ENCODE results near the gene TRPM5. TPM values are rescaled to one million over a fixed set of nuclear protein-coding genes. Genes with fewer than 3 reads are reported as not detected.
A peak's percentile ranks its signal among the peaks of the same experiment; 100 is the strongest.

TRPM5 gene
- total RNA-seq, 8 experiments from 2014 or later: 0.05 to 0.23 (median 0.15) TPM; not detected in 2

- H3K4me3 ChIP-seq: no peak overlapping the region
- ATAC-seq (replicated peaks in 6 of 8): no peak
- no peak overlapping the region for H3K27ac ChIP-seq
- in situ Hi-C loops (cut with MboI; ENCODE audit: low pct_unique_long_range_greater_than_20kb in 2 of 9, low sequenced_read_pairs in 9 of 9, unreplicated experiment in 9 of 9): loop anchor here in 3 of 9 experiments (5.0 to 25.0 kb wide), 4 partner anchors 107 to 469 kb away; partner anchors contain the start of gene CDKN1C (in 1 of the 3)
- 60% methylated on average over 2 of the region's 8 CpGs; no CpG with 5 or more reads in 9 of the 10 experiments for WGBS, 10 experiments
- peaks cover 1 to 4% of the 10 kb centered on the region in 2 donors for H3K4me1 ChIP-seq (replicated peaks in 1 of 2)
Observed at GRCh38 chr11:2425506-2425905, 18.8 kb downstream of the TRPM5 start.

GRCh38 chr11:2424811-2425495 is 19.4 kb downstream of the TRPM5 start:
- 67 to 87% methylated on average over 3 to 8 of the region's 28 CpGs; no CpG with 5 or more reads in 8 of the 10 experiments for WGBS, 10 experiments
- Histone ChIP-seq H3K27ac (no peak overlapping the region), H3K4me1 (replicated peaks in 1 of 2) (peaks cover 3 to 8% of the 10 kb centered on the region in 2 donors), H3K4me3 (no peak overlapping the region)
- ATAC-seq (replicated peaks in 6 of 8): no peak
- in situ Hi-C loops (cut with MboI; ENCODE audit: low pct_unique_long_range_greater_than_20kb in 2 of 9, low sequenced_read_pairs in 9 of 9, unreplicated experiment in 9 of 9): loop anchor here in 8 of 9 experiments (5.0 to 25.0 kb wide), 6 partner anchors 107 to 470 kb away; partner anchors contain the start of genes CDKN1C (in 3 of the 8), C11orf21 (in 1 of the 8) and TSPAN32 (in 1 of the 8)

- Histone ChIP-seq H3K4me1 (replicated peaks in 1 of 2) (peaks cover 9 to 11% of the 10 kb centered on the region in 2 donors), H3K27ac (no peak overlapping the region), H3K4me3 (no peak overlapping the region)
- ATAC-seq (replicated peaks in 6 of 8): no peak
- in situ Hi-C loops (cut with MboI; ENCODE audit: low pct_unique_long_range_greater_than_20kb in 2 of 9, low sequenced_read_pairs in 9 of 9, unreplicated experiment in 9 of 9): loop anchor here in 7 of 9 experiments (10.0 to 25.0 kb wide), 5 partner anchors 111 to 471 kb away; partner anchors contain the start of genes CDKN1C (in 2 of the 7), C11orf21 (in 1 of the 7) and TSPAN32 (in 1 of the 7)
- 55 to 100% (median 89%) methylated on average over 1 to 7 of the region's 26 CpGs; no CpG with 5 or more reads in 6 of the 10 experiments for WGBS, 10 experiments
Observed at GRCh38 chr11:2423157-2424025, 20.9 kb downstream of the TRPM5 start.

- ATAC-seq (replicated peaks in 6 of 8): no peak
- Histone ChIP-seq H3K4me1 (replicated peaks in 1 of 2) (peaks cover 9 to 11% of the 10 kb centered on the region in 2 donors), H3K4me3 (no peak overlapping the region), H3K27ac (no peak overlapping the region)
- in situ Hi-C loops (cut with MboI; ENCODE audit: low pct_unique_long_range_greater_than_20kb in 2 of 9, low sequenced_read_pairs in 9 of 9, unreplicated experiment in 9 of 9): loop anchor here in 7 of 9 experiments (10.0 to 25.0 kb wide), 5 partner anchors 110 to 472 kb away; partner anchors contain the start of genes CDKN1C (in 2 of the 7), C11orf21 (in 1 of the 7) and TSPAN32 (in 1 of the 7)
- WGBS, 10 experiments: 50% methylated on average over 1 to 2 of the region's 14 CpGs; no CpG with 5 or more reads in 8 of the 10 experiments
Observed at GRCh38 chr11:2422461-2423156, 21.7 kb downstream of the TRPM5 start.

GRCh38 chr11:2421996-2422395 is 22.3 kb downstream of the TRPM5 start:
- no CpG with 5 or more reads among the region's 17 CpGs for WGBS, 10 experiments
- H3K4me3 ChIP-seq: no peak overlapping the region
- in situ Hi-C loops (cut with MboI; ENCODE audit: low pct_unique_long_range_greater_than_20kb in 2 of 9, low sequenced_read_pairs in 9 of 9, unreplicated experiment in 9 of 9): loop anchor here in 7 of 9 experiments (10.0 to 25.0 kb wide), 5 partner anchors 110 to 473 kb away; partner anchors contain the start of genes CDKN1C (in 2 of the 7), C11orf21 (in 1 of the 7) and TSPAN32 (in 1 of the 7)
- H3K27ac ChIP-seq: no peak overlapping the region
- H3K4me1 ChIP-seq (replicated peaks in 1 of 2): peaks cover 9 to 11% of the 10 kb centered on the region in 2 donors
- ATAC-seq (replicated peaks in 6 of 8): no peak

GRCh38 chr11:2421226-2421994 is 22.9 kb downstream of the TRPM5 start:
- in situ Hi-C loops (cut with MboI; ENCODE audit: low pct_unique_long_range_greater_than_20kb in 2 of 9, low sequenced_read_pairs in 9 of 9, unreplicated experiment in 9 of 9): loop anchor here in 7 of 9 experiments (10.0 to 25.0 kb wide), 5 partner anchors 109 to 473 kb away; partner anchors contain the start of genes CDKN1C (in 2 of the 7), C11orf21 (in 1 of the 7) and TSPAN32 (in 1 of the 7)

GRCh38 chr11:2420502-2421225 is 23.6 kb downstream of the TRPM5 start:
- ATAC-seq (replicated peaks in 6 of 8): peak; percentile 94 to 98 (median 95)
- H3K4me3 ChIP-seq: no peak overlapping the region
- in situ Hi-C loops (cut with MboI; ENCODE audit: low pct_unique_long_range_greater_than_20kb in 2 of 9, low sequenced_read_pairs in 9 of 9, unreplicated experiment in 9 of 9): loop anchor here in 7 of 9 experiments (10.0 to 25.0 kb wide), 5 partner anchors 108 to 474 kb away; partner anchors contain the start of genes CDKN1C (in 2 of the 7), C11orf21 (in 1 of the 7) and TSPAN32 (in 1 of the 7)
- peaks cover 9 to 11% of the 10 kb centered on the region in 2 donors for H3K4me1 ChIP-seq (replicated peaks in 1 of 2)
- WGBS, 10 experiments: 0 to 13% methylated on average over 2 to 3 of the region's 44 CpGs; no CpG with 5 or more reads in 8 of the 10 experiments
- peak overlapping the region in 1 of 2 donors; percentile 34 for H3K27ac ChIP-seq

More at GRCh38 chr11:2421226-2421994, 22.9 kb downstream of the TRPM5 start:
- WGBS, 10 experiments: 40 to 100% (median 70%) methylated on average over 1 to 2 of the region's 19 CpGs; no CpG with 5 or more reads in 6 of the 10 experiments
- ATAC-seq (replicated peaks in 6 of 8): no peak
- Histone ChIP-seq H3K4me1 (replicated peaks in 1 of 2) (peaks cover 9 to 11% of the 10 kb centered on the region in 2 donors), H3K27ac (no peak overlapping the region), H3K4me3 (no peak overlapping the region)

- ATAC-seq (replicated peaks in 6 of 8): peak; percentile 45 to 61 (median 50)
- Histone ChIP-seq H3K27ac (peak overlapping the region in 1 of 2 donors; percentile 34), H3K4me3 (no peak overlapping the region), H3K4me1 (replicated peaks in 1 of 2) (peaks cover 9 to 11% of the 10 kb centered on the region in 2 donors)
- in situ Hi-C loops (cut with MboI; ENCODE audit: low pct_unique_long_range_greater_than_20kb in 2 of 9, low sequenced_read_pairs in 9 of 9, unreplicated experiment in 9 of 9): loop anchor here in 8 of 9 experiments (10.0 to 25.0 kb wide), 6 partner anchors 108 to 475 kb away; partner anchors contain the start of genes CDKN1C (in 2 of the 8), C11orf21 (in 1 of the 8) and TSPAN32 (in 1 of the 8)
- WGBS, 10 experiments: 0 to 30% (median 11%) methylated on average over 1 to 12 of the region's 36 CpGs; no CpG with 5 or more reads in 3 of the 10 experiments
Observed at GRCh38 chr11:2419638-2420501, 24.4 kb downstream of the TRPM5 start.

- no peak for ATAC-seq (replicated peaks in 6 of 8)
- in situ Hi-C loops (cut with MboI; ENCODE audit: low pct_unique_long_range_greater_than_20kb in 2 of 9, low sequenced_read_pairs in 9 of 9, unreplicated experiment in 9 of 9): loop anchor here in 8 of 9 experiments (10.0 to 25.0 kb wide), 5 partner anchors 107 to 468 kb away; partner anchors contain the start of genes CDKN1C (in 2 of the 8), C11orf21 (in 1 of the 8) and TSPAN32 (in 1 of the 8)
Observed at GRCh38 chr11:2418693-2419360, 25.5 kb downstream of the TRPM5 start.

More at GRCh38 chr11:2418693-2419360, 25.5 kb downstream of the TRPM5 start:
- Histone ChIP-seq H3K4me1 (replicated peaks in 1 of 2) (peaks cover 9 to 11% of the 10 kb centered on the region in 2 donors), H3K27ac (no peak overlapping the region), H3K4me3 (no peak overlapping the region)
- 30 to 100% (median 80%) methylated on average over 1 to 10 of the region's 21 CpGs; no CpG with 5 or more reads in 1 of the 10 experiments for WGBS, 10 experiments

All from motor neuron (in vitro differentiated cells).